SK-N-SH (cell line): ENCODE data around the gene MTG1. TPM values are rescaled to one million over a fixed set of nuclear protein-coding genes. Genes with fewer than 3 reads are reported as not detected.

Experiments
- CTCF ChIA-PET: fragments of 300-600, 350-600 bp; formaldehyde crosslinking; extraction: SDS; loops from one replicate; lab custom pipeline; 2021; lab: Yijun Ruan, JAX
- POLR2A ChIA-PET: fragments of 350-600 bp; sonication (Branson Sonifier 250); formaldehyde crosslinking; extraction: SDS; loops from one replicate; lab custom pipeline; 2020; ENCODE audit warnings: antibody characterized with exemption, inconsistent platforms; lab: Yijun Ruan, JAX
- DNase-seq: peaks from one replicate; pipeline ENCODE4 v3.0.0; 2012
- H2AFZ ChIP-seq: fragments of 200-600 bp; sonication (generic); 2 replicates; pipeline ENCODE4 v1.8.1; 2016; ENCODE audit warnings: antibody characterized with exemption, mild to moderate bottlenecking, low read depth
- H3F3A ChIP-seq: fragments of 200-600 bp; sonication (generic); replicated peaks from 2 replicates; pipeline ENCODE3; 2016; ENCODE audit warnings: antibody characterized with exemption, mild to moderate bottlenecking; ENCODE audit not compliant: insufficient read depth
- H3K27ac ChIP-seq, 2 experiments: fragments of 200-500 bp in 1 of 2; fragments of 200-600 bp in 1 of 2; sonication (Bioruptor generic) in 1 of 2; sonication (generic), shearing (Covaris generic) in 1 of 2; 2 replicates each; pipeline versions ENCODE4 v1.5.1 to v1.6.1; 2014 to 2016; ENCODE audit warnings: low read depth in 2 of 2, inconsistent platforms in 1 of 2, low read length in 1 of 2, mild to moderate bottlenecking in 1 of 2, mixed read lengths in 1 of 2
- H3K27me3 ChIP-seq: fragments of 200-600 bp; sonication (generic), shearing (Covaris generic); 2 replicates; pipeline ENCODE4 v1.6.1; 2016; ENCODE audit warnings: mixed run types; ENCODE audit not compliant: insufficient read depth
- H3K36me3 ChIP-seq, 2 experiments: fragments of 200-500 bp in 1 of 2; fragments of 200-600 bp in 1 of 2; sonication (Bioruptor generic) in 1 of 2; sonication (generic) in 1 of 2; replicated peaks in 1 of 2; 2 replicates each; pipeline versions ENCODE3 to v1.5.1; 2014 to 2016; ENCODE audit warnings: low read length in 1 of 2, mild to moderate bottlenecking in 1 of 2; ENCODE audit not compliant: insufficient read depth in 2 of 2, control insufficient read depth in 1 of 2
- H3K4me1 ChIP-seq, 2 experiments: fragments of 200-500 bp in 1 of 2; fragments of 200-600 bp in 1 of 2; sonication (Bioruptor generic) in 1 of 2; sonication (generic), shearing (Covaris generic) in 1 of 2; 2 replicates each; pipeline versions ENCODE4 v1.5.1 to v1.6.1; 2014 to 2016; ENCODE audit warnings: low read depth in 1 of 2, low read length in 1 of 2, mixed run types in 1 of 2; ENCODE audit not compliant: insufficient read depth in 2 of 2, control insufficient read depth in 1 of 2
- H3K4me2 ChIP-seq: fragments of 200-600 bp; sonication (generic), shearing (Covaris generic); 2 replicates; pipeline ENCODE4 v1.6.1; 2017; ENCODE audit warnings: mixed run types
- H3K4me3 ChIP-seq, 2 experiments: fragments of 200-500 bp in 1 of 2; fragments of 200-600 bp in 1 of 2; sonication (Bioruptor generic) in 1 of 2; sonication (generic), shearing (Covaris generic) in 1 of 2; 2 replicates each; pipeline versions ENCODE4 v1.5.1 to v1.8.1; 2014 to 2016; ENCODE audit warnings: low read depth in 2 of 2, inconsistent platforms in 1 of 2, low read length in 1 of 2, mild to moderate bottlenecking in 1 of 2, mixed read lengths in 1 of 2, moderate library complexity in 1 of 2
- H3K79me2 ChIP-seq: fragments of 200-600 bp; sonication (generic); 2 replicates; pipeline ENCODE4 v1.8.1; 2017; ENCODE audit warnings: mild to moderate bottlenecking; ENCODE audit not compliant: insufficient read depth
- H3K9ac ChIP-seq: fragments of 200-600 bp; sonication (generic); 2 replicates; pipeline ENCODE4 v1.6.1; 2017; ENCODE audit warnings: mixed run types
- H3K9me2 ChIP-seq: fragments of 200-600 bp; sonication (generic); 2 replicates; pipeline ENCODE4 v1.6.1; 2017; ENCODE audit warnings: mixed run types
- H3K9me3 ChIP-seq: fragments of 200-600 bp; sonication (generic); 2 replicates; pipeline ENCODE4 v1.6.1; 2017; ENCODE audit warnings: mixed run types, mild to moderate bottlenecking, moderate library complexity
- H4K20me1 ChIP-seq: fragments of 200-600 bp; sonication (generic); 2 replicates; pipeline ENCODE4 v1.6.1; 2017; ENCODE audit warnings: mild to moderate bottlenecking, mixed run types; ENCODE audit not compliant: insufficient read depth
- EP300 ChIP-seq, 2 experiments: IDR thresholded peaks; 2 replicates each; pipeline versions ENCODE4 v1.4.0 to v1.6.1; 2012; ENCODE audit warnings: borderline replicate concordance in 1 of 2, low read depth in 1 of 2, low read length in 1 of 2
- FOSL2 ChIP-seq: IDR thresholded peaks from 2 replicates; pipeline ENCODE4 v1.4.0; 2012; ENCODE audit warnings: low read depth, mild to moderate bottlenecking, moderate library complexity, borderline replicate concordance
- IRF3 ChIP-seq: fragments of 150-350 bp; IDR thresholded peaks from 2 replicates; pipeline ENCODE4 v1.6.1; 2016; ENCODE audit warnings: mild to moderate bottlenecking, low read depth, low read length
- JUND ChIP-seq: IDR thresholded peaks from 2 replicates; pipeline ENCODE4 v1.4.0; 2012
- MAX ChIP-seq: IDR thresholded peaks from 2 replicates; pipeline ENCODE4 v1.4.0; 2012; ENCODE audit warnings: low read depth
- MXI1 ChIP-seq: IDR thresholded peaks from 2 replicates; pipeline ENCODE4 v1.6.1; 2012; ENCODE audit warnings: mild to moderate bottlenecking, low read depth, low read length, improper control_type of control experiment
- NRF1 ChIP-seq: IDR thresholded peaks from 2 replicates; pipeline ENCODE4 v1.6.1; 2012; ENCODE audit warnings: low read depth, mild to moderate bottlenecking, low read length
- PBX3 ChIP-seq: IDR thresholded peaks from 2 replicates; pipeline ENCODE4; 2012
- RAD21 ChIP-seq: IDR thresholded peaks from 2 replicates; pipeline ENCODE4 v1.6.1; 2012; ENCODE audit warnings: mild to moderate bottlenecking, low read length
- RFX5 ChIP-seq: IDR thresholded peaks from 2 replicates; pipeline ENCODE4 v1.6.1; 2012; ENCODE audit warnings: mild to moderate bottlenecking, improper control_type of control experiment, low read length
- SIN3A ChIP-seq: IDR thresholded peaks from 2 replicates; pipeline ENCODE4 v1.6.1; 2012; ENCODE audit warnings: low read depth, mild to moderate bottlenecking, low read length, moderate library complexity, borderline replicate concordance
- TAF1 ChIP-seq: IDR thresholded peaks from 2 replicates; pipeline ENCODE4 v1.6.1; 2012; ENCODE audit warnings: low read depth, mild to moderate bottlenecking, low read length, moderate library complexity, borderline replicate concordance
- TEAD4 ChIP-seq: IDR thresholded peaks from 2 replicates; pipeline ENCODE4 v1.4.0; 2012; ENCODE audit warnings: mild to moderate bottlenecking, borderline replicate concordance; ENCODE audit not compliant: insufficient read depth
- USF1 ChIP-seq: IDR thresholded peaks from 2 replicates; pipeline ENCODE4 v1.4.0; 2012; ENCODE audit warnings: low read depth, borderline replicate concordance
- USF2 ChIP-seq: fragments of 150-350 bp; IDR thresholded peaks from 2 replicates; pipeline ENCODE4 v1.6.1; 2017; ENCODE audit warnings: antibody characterized with exemption, low read length, low read depth, borderline replicate concordance
- WGBS: methylation state at CpG from one replicate; pipeline ENCODE4 v1.1.6; 2017; ENCODE audit warnings: low lambda C conversion rate; 5-methylcytosine and 5-hydroxymethylcytosine counted together
- polyA plus RNA-seq, 3 experiments: library from polyadenylated mRNA; depleted of rRNA; stranded (reverse); fragments of >200 nt; gene quantifications; 2 replicates each; pipeline ENCODE4 v1.2.3, GENCODE V29; 2012

Gene MTG1
- polyA plus RNA-seq, 1 of the 3 experiments (the other 2 are of a cell fraction): 86.4 TPM

GRCh38 chr10:133461841-133462240 lies 67.9 kb downstream of the MTG1 start (continued):
- TF ChIP-seq RAD21: no peak
- TF ChIP-seq, all 33 proteins: peak for 0

- H3K27me3 ChIP-seq: no peaks in the 10 kb centered on the region
- WGBS: 26% methylated on average over 9 of the region's 10 CpGs
- DNase-seq: peak; percentile 4
- POLR2A ChIA-PET: no interaction called here
- H3K9me3 ChIP-seq: no peaks in the 10 kb centered on the region
- H2AFZ ChIP-seq: no peak overlapping the region
- H3K36me3 ChIP-seq: no peaks in the 10 kb centered on the region
- no peaks in the 10 kb centered on the region for H3K9me2 ChIP-seq
- no peak overlapping the region for H3K4me3 ChIP-seq
- H3K27ac ChIP-seq: no peak overlapping the region
- TF ChIP-seq EP300 (IDR thresholded peaks at IDR 0.05; ENCODE audit: borderline replicate concordance in 1 of 2, low read depth in 1 of 2, low read length in 1 of 2): no peak
- TF ChIP-seq USF1: no peak
- no peak for TF ChIP-seq IRF3
- no peak for TF ChIP-seq RFX5
- TF ChIP-seq FOSL2: no peak
- TF ChIP-seq MXI1: no peak
- no peak for TF ChIP-seq MAX
- TF ChIP-seq JUND: no peak
- TF ChIP-seq SIN3A: no peak
- no peak for TF ChIP-seq TEAD4
- no peak for TF ChIP-seq TAF1
- H3K4me1 ChIP-seq: no peaks in the 10 kb centered on the region
- CTCF ChIA-PET: interaction anchor here (1.8 kb wide), 1 partner anchor 9 kb away, joined by 4 read pairs; the partner anchor contains the start of gene SCART1
- H3K9ac ChIP-seq: no peak overlapping the region
- H3F3A ChIP-seq: no peaks in the 10 kb centered on the region
- no peak overlapping the region for H3K4me2 ChIP-seq
- H3K79me2 ChIP-seq: no peaks in the 10 kb centered on the region
- no peaks in the 10 kb centered on the region for H4K20me1 ChIP-seq
These were observed 68.8 kb downstream of the MTG1 start for GRCh38 chr10:133462512-133463305.

GRCh38 chr10:133464582-133465031 lies 70.7 kb downstream of the MTG1 start:
- POLR2A ChIA-PET: no interaction called here
- TF ChIP-seq PBX3 (no peak), USF2 (no peak), NRF1 (no peak)
- TF ChIP-seq, all 33 proteins: peak for 0
- H3K9ac ChIP-seq: no peak overlapping the region
- H3K27me3 ChIP-seq: no peaks in the 10 kb centered on the region
- no peak overlapping the region for H2AFZ ChIP-seq
- no peak for DNase-seq
- no peaks in the 10 kb centered on the region for H3K36me3 ChIP-seq
- WGBS: 50% methylated on average over 7 of the region's 12 CpGs
- no peak overlapping the region for H3K27ac ChIP-seq
- no peak overlapping the region for H3K4me3 ChIP-seq
- no peaks in the 10 kb centered on the region for H3K79me2 ChIP-seq
- H3K9me2 ChIP-seq: no peaks in the 10 kb centered on the region
- CTCF ChIA-PET: no interaction called here
- H4K20me1 ChIP-seq: no peaks in the 10 kb centered on the region
- no peaks in the 10 kb centered on the region for H3K4me1 ChIP-seq
- no peaks in the 10 kb centered on the region for H3F3A ChIP-seq
- H3K4me2 ChIP-seq: no peak overlapping the region
- no peaks in the 10 kb centered on the region for H3K9me3 ChIP-seq
